K562 (cell line): ENCODE measurements around the gene MAPRE2. TPM values are rescaled to one million over a fixed set of nuclear protein-coding genes. Genes with fewer than 3 reads are reported as not detected.

Experiments used
- BDP1 ChIP-seq: IDR thresholded peaks from 3 replicates; pipeline ENCODE4 v1.6.1; 2011; ENCODE audit not compliant: insufficient read length, insufficient read depth
- FOXK2 ChIP-seq, 2 experiments: fragments of 450-650 bp; IDR thresholded peaks in 1 of 2; conservative IDR thresholded peaks in 1 of 2; 2 replicates each; pipeline ENCODE4 v1.6.1; 2016; ENCODE audit warnings: low read depth in 2 of 2, mild to moderate bottlenecking in 1 of 2
- MEIS2 ChIP-seq: fragments of 450-650 bp; IDR thresholded peaks from 2 replicates; pipeline ENCODE4 v1.6.1; 2014; ENCODE audit warnings: mild to moderate bottlenecking; ENCODE audit not compliant: partially characterized antibody
- MYBL2 ChIP-seq, 2 experiments: fragments of 450-650 bp in 1 of 2; sonication (generic) in 1 of 2; formaldehyde crosslinking in 1 of 2; IDR thresholded peaks; 2 replicates each; pipeline versions ENCODE4 v1.6.1 to v1.8.1; 2017 to 2022; ENCODE audit warnings: borderline replicate concordance in 1 of 2, inconsistent platforms in 1 of 2, low read depth in 1 of 2, mild to moderate bottlenecking in 1 of 2, missing genetic modification reagents in 1 of 2, moderate library complexity in 1 of 2
- NFATC3 ChIP-seq: fragments of 450-650 bp; IDR thresholded peaks from 2 replicates; pipeline ENCODE4 v1.6.1; 2017; ENCODE audit warnings: mild to moderate bottlenecking
- NR2F6 ChIP-seq: fragments of 450-650 bp; formaldehyde crosslinking; IDR thresholded peaks from 2 replicates; pipeline ENCODE4 v1.4.0; 2020; ENCODE audit warnings: mild to moderate bottlenecking
- RCOR1 ChIP-seq, 2 experiments: IDR thresholded peaks; 2 replicates each; pipeline ENCODE4 v1.6.1; 2012; ENCODE audit warnings: low read depth in 2 of 2, low read length in 2 of 2, borderline replicate concordance in 1 of 2, improper control_type of control experiment in 1 of 2
- RFX5 ChIP-seq: IDR thresholded peaks from 2 replicates; pipeline ENCODE4 v1.6.1; 2011; ENCODE audit warnings: low read depth, mild to moderate bottlenecking, improper control_type of control experiment, low read length
- SMC3 ChIP-seq: conservative IDR thresholded peaks from 2 replicates; pipeline ENCODE4 v1.6.1; 2011; ENCODE audit warnings: low read depth, low read length, improper control_type of control experiment; ENCODE audit not compliant: insufficient read depth
- SRSF1 ChIP-seq: fragments of 200-400 bp; formaldehyde crosslinking; IDR thresholded peaks from 2 replicates; pipeline ENCODE4 v1.6.1; 2017; ENCODE audit warnings: mild to moderate bottlenecking, low read depth, low read length, moderate library complexity
- STAG1 ChIP-seq: sonication (generic); formaldehyde crosslinking; IDR thresholded peaks from 2 replicates; pipeline ENCODE4 v1.5.0; 2020; ENCODE audit warnings: missing genetic modification reagents, borderline replicate concordance
- TCF3 ChIP-seq: sonication (generic); formaldehyde crosslinking; IDR thresholded peaks from 2 replicates; pipeline ENCODE4 v1.4.0; 2020; ENCODE audit warnings: mild to moderate bottlenecking, missing genetic modification reagents
- TCFL5 ChIP-seq: fragments of 250-450 bp; sonication (Bioruptor Pico); conservative IDR thresholded peaks from 2 replicates; pipeline ENCODE4 v1.6.1; 2021; ENCODE audit warnings: mild to moderate bottlenecking, moderate library complexity, matching md5 sums
- TEAD2 ChIP-seq: fragments of 450-650 bp; IDR thresholded peaks from 2 replicates; pipeline ENCODE4 v1.6.1; 2016; ENCODE audit warnings: missing genetic modification characterization, control low read depth, missing compliant biosample characterization
- ZNF263 ChIP-seq: sonication (generic); formaldehyde crosslinking; IDR thresholded peaks from 2 replicates; pipeline ENCODE4 v1.8.0; 2022; ENCODE audit warnings: mild to moderate bottlenecking, missing genetic modification reagents, borderline replicate concordance
- polyA plus RNA-seq, 8 experiments: library from polyadenylated mRNA; depleted of rRNA in 4 of 8; stranded (reverse) in 5 of 8; unstranded in 3 of 8; fragments of >200 nt; fragmentation: Nextera tagmentation in 2 of 8; fragmentation: Illumina TruSeq in 1 of 8; extraction: Ambion mirVana in 2 of 8; extraction: Trizol in 1 of 8; gene quantifications; 2 replicates each; pipeline versions ENCODE4 v1.2.1 to v1.2.3, GENCODE V29; 2011 to 2014; ENCODE audit warnings: inconsistent platforms in 1 of 8, missing spikeins in 1 of 8
- total RNA-seq, 7 experiments: library from RNA; depleted of rRNA in 6 of 7; stranded (reverse); fragments of >200 nt in 6 of 7; fragmentation: Illumina TruSeq in 2 of 7; extraction: Trizol in 2 of 7; gene quantifications; 2 replicates each; pipeline versions ENCODE4 v1.2.1 to v1.2.3, GENCODE V29; 2011 to 2021; ENCODE audit warnings: low replicate concordance in 1 of 7
- TF ChIP-seq, protein P1 (sequence below): fragments of 450-650 bp; IDR thresholded peaks from 2 replicates; pipeline ENCODE4 v1.6.1; 2016; ENCODE audit warnings: borderline replicate concordance
- TF ChIP-seq, protein P2 (sequence below): fragments of 450-650 bp; formaldehyde crosslinking; IDR thresholded peaks from 2 replicates; pipeline ENCODE4 v1.4.0; 2020; ENCODE audit warnings: mild to moderate bottlenecking, mixed read lengths
- TF ChIP-seq, protein P3 (sequence below): fragments of 250-450 bp; sonication (Bioruptor Pico); IDR thresholded peaks from 2 replicates; pipeline ENCODE4 v1.8.0; 2022; ENCODE audit warnings: moderate library complexity, mild to moderate bottlenecking, inconsistent platforms

MAPRE2 gene
- total and polyA plus RNA-seq, 9 of the 15 experiments (the other 6 are each of a cell fraction or from before 2014, with no cell fraction given), result 32.3 to 70.7 (median 40.7) TPM

DNA sequence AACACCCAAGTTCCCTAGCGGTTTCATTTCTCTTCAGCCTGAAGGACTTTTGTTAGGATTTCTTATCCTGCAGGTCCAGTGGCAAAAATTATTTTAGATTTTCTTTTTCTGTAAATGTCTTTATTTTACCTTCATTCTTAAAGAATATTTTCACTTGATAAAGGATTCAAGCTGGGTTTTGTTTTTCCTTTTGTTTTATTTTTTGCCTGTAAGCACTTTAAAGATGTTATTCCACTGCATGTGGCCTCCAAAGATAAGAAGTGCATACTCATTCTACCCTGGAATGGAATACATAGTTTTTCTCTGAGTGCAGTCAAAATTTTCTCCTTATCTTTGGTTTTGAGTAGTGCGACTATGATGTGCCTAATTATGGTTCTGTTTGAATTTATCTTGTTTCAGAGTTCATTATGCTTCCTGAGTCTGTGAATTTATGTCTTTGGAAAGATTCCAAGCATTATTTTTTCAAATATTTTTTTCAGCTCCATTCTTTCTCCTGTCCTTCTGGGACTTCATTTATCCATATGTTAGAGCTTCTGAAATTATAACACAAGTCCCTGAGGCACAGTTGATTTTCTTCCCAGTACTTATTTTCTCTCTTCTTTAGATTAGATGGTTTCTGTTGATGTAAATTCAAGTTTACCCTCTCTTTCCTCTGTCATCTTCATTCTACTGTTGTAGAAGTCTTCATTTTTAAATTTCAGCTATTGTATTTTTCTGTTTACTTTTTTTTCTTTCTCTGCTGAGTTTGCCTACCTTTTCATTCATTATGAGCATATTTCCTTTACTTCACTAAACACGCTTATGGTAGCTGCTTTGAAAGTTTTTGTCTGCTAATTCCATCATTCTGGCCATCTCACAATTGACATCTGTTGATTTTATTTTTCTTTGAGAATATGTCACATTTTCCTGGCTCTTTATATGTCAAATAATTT is 69.6 kb downstream of the MAPRE2 start (continued):
- TF ChIP-seq, protein P1, sequence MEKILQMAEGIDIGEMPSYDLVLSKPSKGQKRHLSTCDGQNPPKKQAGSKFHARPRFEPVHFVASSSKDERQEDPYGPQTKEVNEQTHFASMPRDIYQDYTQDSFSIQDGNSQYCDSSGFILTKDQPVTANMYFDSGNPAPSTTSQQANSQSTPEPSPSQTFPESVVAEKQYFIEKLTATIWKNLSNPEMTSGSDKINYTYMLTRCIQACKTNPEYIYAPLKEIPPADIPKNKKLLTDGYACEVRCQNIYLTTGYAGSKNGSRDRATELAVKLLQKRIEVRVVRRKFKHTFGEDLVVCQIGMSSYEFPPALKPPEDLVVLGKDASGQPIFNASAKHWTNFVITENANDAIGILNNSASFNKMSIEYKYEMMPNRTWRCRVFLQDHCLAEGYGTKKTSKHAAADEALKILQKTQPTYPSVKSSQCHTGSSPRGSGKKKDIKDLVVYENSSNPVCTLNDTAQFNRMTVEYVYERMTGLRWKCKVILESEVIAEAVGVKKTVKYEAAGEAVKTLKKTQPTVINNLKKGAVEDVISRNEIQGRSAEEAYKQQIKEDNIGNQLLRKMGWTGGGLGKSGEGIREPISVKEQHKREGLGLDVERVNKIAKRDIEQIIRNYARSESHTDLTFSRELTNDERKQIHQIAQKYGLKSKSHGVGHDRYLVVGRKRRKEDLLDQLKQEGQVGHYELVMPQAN, result no peak
- TF ChIP-seq MYBL2 (IDR thresholded peaks at IDR 0.05; ENCODE audit: low read depth) (peak; percentile 81), MYBL2 (CRISPR knock-in tag; IDR thresholded peaks at IDR 0.05; ENCODE audit: borderline replicate concordance) (no peak), TEAD2 (no peak), RCOR1 (IDR thresholded peaks at IDR 0.05; ENCODE audit: borderline replicate concordance in 1 of 2, low read depth in 2 of 2, low read length in 2 of 2) (peak in 1 of 2 experiments; percentile 86; a peak in 2 of 4 replicates), ZNF263 (no peak), MEIS2 (peak; percentile 98), NR2F6 (CRISPR knock-in tag) (no peak), NFATC3 (no peak), RFX5 (no peak), TCF3 (CRISPR knock-in tag) (peak; percentile 94), TCFL5 (CRISPR knock-in tag) (no peak; the same call in 1 of the 2 replicates), FOXK2 (conservative IDR thresholded peaks at IDR 0.05 in 1 of 2, IDR thresholded peaks at IDR 0.05 in 1 of 2; ENCODE audit: low read depth in 2 of 2) (peak in 1 of 2 experiments; percentile 35; a peak in 3 of 4 replicates), SMC3 (no peak), STAG1 (CRISPR knock-in tag) (no peak), SRSF1 (no peak), BDP1 (no peak)
- TF ChIP-seq, protein P2, sequence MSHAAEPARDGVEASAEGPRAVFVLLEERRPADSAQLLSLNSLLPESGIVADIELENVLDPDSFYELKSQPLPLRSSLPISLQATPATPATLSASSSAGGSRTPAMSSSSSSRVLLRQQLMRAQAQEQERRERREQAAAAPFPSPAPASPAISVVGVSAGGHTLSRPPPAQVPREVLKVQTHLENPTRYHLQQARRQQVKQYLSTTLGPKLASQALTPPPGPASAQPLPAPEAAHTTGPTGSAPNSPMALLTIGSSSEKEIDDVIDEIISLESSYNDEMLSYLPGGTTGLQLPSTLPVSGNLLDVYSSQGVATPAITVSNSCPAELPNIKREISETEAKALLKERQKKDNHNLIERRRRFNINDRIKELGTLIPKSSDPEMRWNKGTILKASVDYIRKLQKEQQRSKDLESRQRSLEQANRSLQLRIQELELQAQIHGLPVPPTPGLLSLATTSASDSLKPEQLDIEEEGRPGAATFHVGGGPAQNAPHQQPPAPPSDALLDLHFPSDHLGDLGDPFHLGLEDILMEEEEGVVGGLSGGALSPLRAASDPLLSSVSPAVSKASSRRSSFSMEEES (CRISPR knock-in tag), result no peak
- TF ChIP-seq, protein P3, sequence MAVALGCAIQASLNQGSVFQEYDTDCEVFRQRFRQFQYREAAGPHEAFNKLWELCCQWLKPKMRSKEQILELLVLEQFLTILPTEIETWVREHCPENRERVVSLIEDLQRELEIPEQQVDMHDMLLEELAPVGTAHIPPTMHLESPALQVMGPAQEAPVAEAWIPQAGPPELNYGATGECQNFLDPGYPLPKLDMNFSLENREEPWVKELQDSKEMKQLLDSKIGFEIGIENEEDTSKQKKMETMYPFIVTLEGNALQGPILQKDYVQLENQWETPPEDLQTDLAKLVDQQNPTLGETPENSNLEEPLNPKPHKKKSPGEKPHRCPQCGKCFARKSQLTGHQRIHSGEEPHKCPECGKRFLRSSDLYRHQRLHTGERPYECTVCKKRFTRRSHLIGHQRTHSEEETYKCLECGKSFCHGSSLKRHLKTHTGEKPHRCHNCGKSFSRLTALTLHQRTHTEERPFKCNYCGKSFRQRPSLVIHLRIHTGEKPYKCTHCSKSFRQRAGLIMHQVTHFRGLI (CRISPR knock-in tag), result 0 out of 2 replicates have a peak, but pooled peaks have one; percentile 24
